HG03521 (cell line): ENCODE measurements around the gene MDC1.

ENCODE experiments used
- ATAC-seq: cut with Tn5 transposase; IDR thresholded peaks from one replicate; pipeline ENCODE4 v1.9.1; 2021; ENCODE audit warnings: mild to moderate bottlenecking, moderate library complexity; ENCODE audit not compliant: unreplicated experiment

Gene MDC1

DNA sequence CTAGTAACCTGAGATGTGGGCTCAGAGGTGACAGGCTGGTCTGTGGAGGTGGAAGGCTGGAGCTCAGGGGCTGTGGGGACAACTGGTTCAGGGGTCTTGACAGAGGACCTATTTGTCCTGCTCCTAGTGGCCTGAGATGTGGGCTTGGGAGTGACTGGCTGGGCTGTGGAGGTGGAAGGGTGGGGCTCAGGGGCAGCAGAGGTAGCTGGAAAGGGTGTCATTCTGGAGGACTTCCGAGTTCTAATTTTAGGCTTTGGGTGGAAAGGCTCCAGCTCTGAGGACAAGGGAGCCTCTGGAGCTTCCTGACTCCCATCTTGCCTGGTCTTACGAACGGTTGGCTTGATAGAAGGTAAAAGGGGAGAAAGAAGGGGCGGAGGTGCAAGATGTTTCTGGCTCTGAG lies 11.5 kb downstream of the MDC1 start:
- ATAC-seq = no peak

GRCh38 chr6:30703821-30704220 lies 13.3 kb downstream of the MDC1 start:
- no peak for ATAC-seq

DNA sequence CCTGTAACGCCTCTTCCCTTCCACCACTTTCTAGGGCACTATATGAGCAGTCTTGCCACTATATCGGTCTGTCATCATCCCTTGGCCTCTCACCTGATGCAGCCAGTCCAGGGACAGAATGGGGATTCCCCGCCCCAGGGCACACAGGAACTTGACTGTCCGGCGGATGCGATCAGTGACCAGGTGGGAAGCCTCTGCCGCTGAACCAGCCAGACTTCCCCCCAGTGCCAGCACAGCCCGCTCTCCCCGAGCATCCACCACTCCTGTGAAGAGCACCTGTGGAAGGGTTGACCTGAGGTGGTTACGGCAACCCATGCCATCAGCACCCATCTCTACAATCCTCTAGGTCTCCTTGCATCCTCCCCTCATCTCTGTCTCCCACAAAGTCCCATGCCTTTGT lies 14.1 kb downstream of the MDC1 start:
- no peak for ATAC-seq

- ATAC-seq = no peak
Measured at GRCh38 chr6:30700340-30700739, 16.7 kb downstream of the MDC1 start.

- no peak for ATAC-seq
Measured at GRCh38 chr6:30696432-30696831, 20.6 kb downstream of the MDC1 start.

DNA sequence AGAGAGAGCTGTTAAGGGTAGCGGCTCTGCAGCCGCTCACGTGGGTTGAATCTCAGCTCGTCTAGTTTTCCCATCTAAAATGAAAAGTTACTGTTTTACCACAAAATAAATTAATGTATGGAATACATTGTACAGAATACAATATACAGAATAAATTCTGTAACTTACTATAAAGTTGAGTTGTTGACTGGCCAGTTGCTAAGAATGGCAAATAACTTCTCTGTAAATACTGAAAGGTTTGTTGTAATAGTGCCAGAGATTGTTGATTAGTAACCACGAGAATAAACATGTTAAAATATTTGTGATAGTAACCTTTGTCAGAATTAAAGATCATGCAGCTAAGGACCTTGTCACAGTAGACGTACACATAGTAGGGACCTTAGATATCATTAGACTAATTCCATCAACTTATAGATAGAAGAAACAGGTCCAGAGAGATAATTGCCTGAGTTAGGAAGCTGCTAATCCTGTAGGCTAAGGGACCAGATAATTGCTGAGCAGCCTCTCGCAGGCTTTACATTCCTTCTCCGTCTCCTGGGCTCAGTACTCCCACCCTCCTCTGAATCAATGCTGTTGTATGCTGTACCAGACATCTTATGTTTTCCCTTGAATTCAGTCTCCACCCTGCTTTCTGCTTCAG lies 25.8 kb downstream of the MDC1 start:
- ATAC-seq = no peak

DNA sequence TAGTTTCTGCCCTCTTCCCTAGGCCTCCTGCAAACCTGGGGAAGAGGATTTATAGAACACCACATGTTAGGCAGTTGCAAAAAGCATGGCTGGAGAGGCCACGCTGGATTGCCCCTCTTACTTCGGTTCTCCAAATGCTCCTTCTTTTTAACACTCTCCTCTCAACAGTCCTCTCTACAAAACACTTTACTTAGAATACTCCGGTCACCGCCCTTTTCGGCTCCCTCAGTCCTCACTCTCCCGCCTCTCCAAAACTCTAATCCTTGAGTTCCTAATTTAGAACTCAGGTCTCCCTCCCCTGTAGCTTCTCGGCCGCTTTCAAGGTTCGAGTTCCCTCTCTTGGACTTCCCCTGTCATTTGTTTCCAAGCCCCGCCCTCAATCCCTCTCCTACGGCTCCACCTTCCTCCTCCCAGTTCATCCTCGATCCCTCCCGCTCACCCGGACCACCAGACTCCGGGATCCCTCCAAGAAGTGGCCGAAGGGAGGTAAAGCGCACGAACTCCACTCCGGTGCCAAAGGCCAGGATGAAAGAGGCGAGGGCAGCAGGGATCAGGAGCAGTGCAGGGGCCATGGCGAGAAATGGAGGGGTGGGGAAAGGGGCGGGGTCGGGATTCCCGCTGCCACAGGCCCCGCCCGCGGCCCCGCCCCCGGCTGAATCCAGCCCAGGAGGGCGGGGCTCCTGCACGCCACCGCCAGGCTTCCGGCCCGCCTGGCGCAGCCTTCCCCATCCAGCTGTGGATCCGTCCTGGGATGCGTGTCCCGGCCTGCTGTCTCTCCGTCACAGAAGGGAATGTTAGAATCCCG lies 26.5 kb downstream of the MDC1 start, which contains the start of gene NRM:
Gene NRM (minus strand): TSS at position 582 of the 805 bp plus-strand sequence. CDS start 10 bp downstream, at position 572.
- peak; percentile 31 for ATAC-seq

GRCh38 chr6:30689985-30690384 lies 27.1 kb downstream of the MDC1 start:
- ATAC-seq = no peak

DNA sequence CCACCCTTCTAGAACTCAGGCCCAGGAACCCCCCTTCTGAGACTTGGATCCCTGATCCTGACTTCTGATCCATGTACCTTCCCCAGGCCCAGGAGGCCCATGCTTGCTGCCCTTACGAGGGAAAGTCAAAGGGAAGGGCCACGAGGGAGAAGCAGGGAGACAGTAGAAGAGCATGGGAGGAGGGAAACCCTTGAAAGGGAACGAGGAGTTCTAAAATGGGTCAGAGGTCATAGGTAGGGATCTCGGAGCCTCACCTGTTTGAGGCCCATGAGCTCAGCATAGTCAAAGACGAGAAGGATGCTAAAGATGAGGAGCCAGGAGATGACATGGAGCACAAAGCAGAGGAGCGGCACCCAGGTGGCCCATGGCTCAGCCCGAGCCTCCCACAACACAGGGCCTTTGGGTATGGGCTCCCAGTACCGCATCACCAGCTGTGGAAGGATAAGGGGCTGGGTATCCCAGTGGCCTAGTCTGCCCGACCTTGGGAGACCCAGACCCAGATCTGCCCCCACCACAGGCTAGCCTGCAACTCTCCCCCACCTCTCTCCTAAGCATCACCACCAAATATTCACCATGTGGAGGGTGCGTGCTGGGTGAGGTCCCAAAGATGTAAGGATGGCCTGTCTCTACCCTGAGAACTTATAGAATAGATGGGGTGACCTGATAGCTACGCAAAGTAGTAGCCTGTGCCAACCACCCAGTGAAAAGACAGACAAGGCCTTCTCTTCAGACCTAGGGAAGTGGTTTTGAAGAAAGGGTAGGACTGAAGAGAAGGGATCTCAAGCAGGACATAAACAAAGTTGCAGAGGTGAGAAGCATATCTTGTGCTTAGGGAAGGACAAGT lies 27.8 kb downstream of the MDC1 start:
- ATAC-seq = no peak

- ATAC-seq = no peak
Measured at GRCh38 chr6:30688569-30688968, 28.5 kb downstream of the MDC1 start.

DNA sequence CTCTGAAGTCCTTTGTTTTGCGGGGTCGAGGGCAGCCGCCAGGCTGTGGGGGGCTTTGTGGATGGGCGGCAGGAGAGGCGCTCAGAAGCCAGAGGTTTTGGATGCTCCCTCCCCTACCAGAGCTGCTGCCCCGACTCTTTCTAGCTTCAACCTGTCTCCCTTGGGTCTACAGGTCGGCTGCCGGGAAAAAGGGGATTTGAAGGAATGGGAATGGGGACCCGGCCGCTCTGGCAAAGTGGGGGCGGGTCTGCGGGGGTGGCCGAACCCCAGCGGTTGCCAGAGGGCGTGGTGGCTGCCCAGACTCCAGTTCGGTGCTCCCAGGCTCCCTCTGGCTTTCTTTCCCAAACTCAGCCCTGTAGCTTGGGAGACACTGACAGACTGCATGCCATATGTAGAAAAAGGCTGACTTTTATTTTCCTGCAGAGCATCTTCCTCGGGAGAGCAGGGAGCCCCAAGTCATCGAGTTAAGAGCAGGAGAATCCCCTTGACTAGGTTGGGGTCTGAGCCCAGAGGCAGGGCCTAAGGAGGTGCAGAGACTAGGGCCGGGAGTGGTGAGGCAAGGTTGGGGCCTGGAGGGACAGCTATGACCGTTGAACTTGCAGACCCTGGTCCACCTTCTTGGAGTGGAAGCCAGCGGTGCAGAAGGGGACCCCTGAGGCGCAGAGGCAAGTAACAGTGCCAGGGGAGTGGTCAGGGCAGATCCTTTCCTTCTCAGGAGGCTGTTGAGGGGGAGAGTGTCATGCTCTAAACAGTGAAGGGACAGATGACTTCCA lies 29.2 kb downstream of the MDC1 start:
- ATAC-seq = no peak

DNA sequence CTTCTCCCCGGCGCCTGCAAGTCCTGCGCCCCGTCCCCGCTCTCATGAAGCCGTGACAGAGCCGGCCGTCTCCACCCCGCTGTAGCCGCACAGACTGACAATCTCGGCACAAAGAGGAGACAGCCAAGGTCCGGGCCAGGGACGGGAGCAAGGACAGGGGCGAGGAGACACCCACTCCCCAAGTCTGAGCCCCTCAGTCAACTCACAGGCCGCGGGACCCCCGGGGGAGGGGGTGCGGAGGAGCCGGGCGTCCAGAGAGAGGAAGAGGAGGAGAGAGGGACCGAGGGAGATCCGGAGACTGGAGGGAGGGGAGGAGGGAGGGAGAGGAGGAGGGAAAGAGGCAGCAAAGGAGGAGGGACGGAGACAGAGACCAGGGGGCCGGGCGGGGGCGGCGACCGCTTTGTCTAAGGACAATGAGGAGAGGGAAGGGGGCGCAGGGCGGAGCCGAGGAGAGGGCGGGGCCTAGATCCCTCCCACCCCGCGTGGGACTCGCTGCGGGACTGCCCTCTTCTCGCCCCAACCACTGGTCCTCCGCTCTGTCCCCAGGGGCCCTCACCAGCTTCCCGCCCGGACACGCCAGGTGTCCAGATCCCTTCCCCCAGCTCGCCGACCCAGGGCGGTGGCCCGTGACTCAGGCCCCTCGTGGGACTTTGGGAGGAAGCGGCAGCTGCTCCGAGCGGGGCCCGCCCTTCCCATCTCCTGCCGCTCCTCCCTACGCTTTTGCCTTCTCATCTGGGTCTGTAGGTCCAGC lies 30.0 kb downstream of the MDC1 start:
- peak; percentile 46 for ATAC-seq

- no peak for ATAC-seq
Measured at GRCh38 chr6:30686009-30686907, 30.8 kb downstream of the MDC1 start, which contains the start of gene PPP1R18. PPP1R18 (minus strand) TSS chr6:30686645; CDS start chr6:30686018, 627 bp downstream.

- ATAC-seq = no peak
Measured at GRCh38 chr6:30685157-30686008, 31.7 kb downstream of the MDC1 start.

GRCh38 chr6:30684386-30685156 lies 32.5 kb downstream of the MDC1 start:
- ATAC-seq = no peak

DNA sequence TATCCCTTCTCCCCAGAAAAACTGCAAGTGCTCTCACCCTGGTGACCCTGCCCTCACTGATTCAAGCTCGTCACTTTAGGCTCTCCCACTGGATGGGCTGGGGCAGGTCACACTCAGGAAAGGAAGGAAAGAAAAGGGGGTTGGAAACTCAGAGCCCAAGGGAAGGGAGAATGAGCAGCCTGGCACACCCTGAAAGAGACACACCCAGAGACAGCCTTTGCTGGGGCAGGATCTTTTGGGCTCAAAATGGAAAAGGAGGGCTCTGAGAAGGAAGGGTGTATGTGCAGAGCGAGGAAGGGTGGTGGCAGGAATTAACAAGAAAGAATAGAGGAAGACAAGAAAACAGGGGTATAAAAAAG lies 33.1 kb downstream of the MDC1 start:
- no peak for ATAC-seq
